ENCODE measurements around the gene SCD. TPM values are rescaled to one million over a fixed set of nuclear protein-coding genes. Genes with fewer than 3 reads are reported as not detected.

Gene SCD
- total RNA-seq, 1 experiment from 2014 or later, result 518 TPM

- no peak overlapping the region for H3K4me2 ChIP-seq
- CTCF ChIA-PET, result no interaction called here
- no TSS peak for BruUV-seq (replicated peaks)
Measured at GRCh38 chr10:100327007-100327717, 19.9 kb upstream of the SCD start.

GRCh38 chr10:100327718-100328009, 19.4 kb upstream of the SCD start:
- CTCF ChIA-PET, result no interaction called here
- POLR2A ChIA-PET (ENCODE audit: unreplicated experiment), result no interaction called here

More at GRCh38 chr10:100327007-100327717, 19.9 kb upstream of the SCD start:
- Histone ChIP-seq H3K79me2 (ENCODE audit: low read depth) (no peaks in the 10 kb centered on the region), H3K36me3 (ENCODE audit: low read depth) (no peaks in the 10 kb centered on the region), H3K27me3 (ENCODE audit: insufficient read depth, low read depth) (peaks cover 88% of the 10 kb centered on the region), H3K9me2 (ENCODE audit: insufficient read depth) (no peaks in the 10 kb centered on the region), H3K4me1 (replicated peaks; ENCODE audit: insufficient read depth) (no peaks in the 10 kb centered on the region), H3K4me3 (no peak overlapping the region), H3K27ac (no peak overlapping the region), H3F3A (ENCODE audit: insufficient read depth, low read depth) (no peaks in the 10 kb centered on the region), H3K9me3 (ENCODE audit: insufficient read depth, low read depth) (no peaks in the 10 kb centered on the region), H2AFZ (no peak overlapping the region), H4K20me1 (ENCODE audit: insufficient read depth) (no peaks in the 10 kb centered on the region)
- POLR2A ChIA-PET (ENCODE audit: unreplicated experiment), result no interaction called here
- TF ChIP-seq, protein P1, sequence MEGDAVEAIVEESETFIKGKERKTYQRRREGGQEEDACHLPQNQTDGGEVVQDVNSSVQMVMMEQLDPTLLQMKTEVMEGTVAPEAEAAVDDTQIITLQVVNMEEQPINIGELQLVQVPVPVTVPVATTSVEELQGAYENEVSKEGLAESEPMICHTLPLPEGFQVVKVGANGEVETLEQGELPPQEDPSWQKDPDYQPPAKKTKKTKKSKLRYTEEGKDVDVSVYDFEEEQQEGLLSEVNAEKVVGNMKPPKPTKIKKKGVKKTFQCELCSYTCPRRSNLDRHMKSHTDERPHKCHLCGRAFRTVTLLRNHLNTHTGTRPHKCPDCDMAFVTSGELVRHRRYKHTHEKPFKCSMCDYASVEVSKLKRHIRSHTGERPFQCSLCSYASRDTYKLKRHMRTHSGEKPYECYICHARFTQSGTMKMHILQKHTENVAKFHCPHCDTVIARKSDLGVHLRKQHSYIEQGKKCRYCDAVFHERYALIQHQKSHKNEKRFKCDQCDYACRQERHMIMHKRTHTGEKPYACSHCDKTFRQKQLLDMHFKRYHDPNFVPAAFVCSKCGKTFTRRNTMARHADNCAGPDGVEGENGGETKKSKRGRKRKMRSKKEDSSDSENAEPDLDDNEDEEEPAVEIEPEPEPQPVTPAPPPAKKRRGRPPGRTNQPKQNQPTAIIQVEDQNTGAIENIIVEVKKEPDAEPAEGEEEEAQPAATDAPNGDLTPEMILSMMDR (conservative IDR thresholded peaks at IDR 0.05), result no peak
- no peak for TF ChIP-seq EZH2 (IDR thresholded peaks at IDR 0.05; ENCODE audit: low read depth)
- DNase-seq, result no peak
- intact Hi-C loops (cut with micrococcal nuclease; ENCODE audit: unreplicated experiment), result no loop called here

DNA sequence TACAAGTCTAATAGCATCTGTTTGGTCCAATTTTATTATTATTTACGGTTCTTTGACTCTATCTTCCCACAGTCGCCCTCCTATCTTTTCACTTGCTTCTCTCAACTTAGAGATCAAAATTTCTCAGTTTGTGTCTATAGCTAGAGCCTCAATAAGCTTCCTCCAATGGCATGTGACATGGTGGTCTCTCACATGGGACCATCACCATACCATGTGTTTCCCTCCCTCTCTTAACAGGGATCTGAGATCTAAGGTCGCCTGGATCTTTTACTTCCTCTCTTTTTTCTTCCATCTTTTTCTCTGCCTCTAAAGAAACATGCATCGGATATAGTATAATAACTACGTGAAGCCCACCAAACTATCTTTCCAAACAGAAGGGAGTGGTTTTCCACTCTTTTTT, 18.8 kb upstream of the SCD start:
- H3K4me1 ChIP-seq (replicated peaks; ENCODE audit: insufficient read depth), result no peaks in the 10 kb centered on the region
- H3K79me2 ChIP-seq (ENCODE audit: low read depth), result no peaks in the 10 kb centered on the region
- no peak overlapping the region for H3K4me3 ChIP-seq
- TF ChIP-seq, protein P1 (conservative IDR thresholded peaks at IDR 0.05), result no peak
- no peak for TF ChIP-seq EZH2 (IDR thresholded peaks at IDR 0.05; ENCODE audit: low read depth)
- ChIA-PET POLR2A (ENCODE audit: unreplicated experiment) (no interaction called here), CTCF (no interaction called here)
- H2AFZ ChIP-seq, result no peak overlapping the region
- H3K36me3 ChIP-seq (ENCODE audit: low read depth), result no peaks in the 10 kb centered on the region
- H3K9me3 ChIP-seq (ENCODE audit: insufficient read depth, low read depth), result no peaks in the 10 kb centered on the region
- H4K20me1 ChIP-seq (ENCODE audit: insufficient read depth), result no peaks in the 10 kb centered on the region
- intact Hi-C loops (cut with micrococcal nuclease; ENCODE audit: unreplicated experiment), result no loop called here
- DNase-seq, result no peak
- no peaks in the 10 kb centered on the region for H3K9me2 ChIP-seq (ENCODE audit: insufficient read depth)
- BruUV-seq (replicated peaks), result no TSS peak
- no peak overlapping the region for H3K4me2 ChIP-seq
- no peaks in the 10 kb centered on the region for H3F3A ChIP-seq (ENCODE audit: insufficient read depth, low read depth)
- H3K27ac ChIP-seq, result no peak overlapping the region
- H3K27me3 ChIP-seq (ENCODE audit: insufficient read depth, low read depth), result peaks cover 88% of the 10 kb centered on the region

More at GRCh38 chr10:100327718-100328009, 19.4 kb upstream of the SCD start:
- Histone ChIP-seq H3F3A (ENCODE audit: insufficient read depth, low read depth) (no peaks in the 10 kb centered on the region), H3K27ac (no peak overlapping the region), H3K4me2 (no peak overlapping the region), H3K4me1 (replicated peaks; ENCODE audit: insufficient read depth) (no peaks in the 10 kb centered on the region), H2AFZ (no peak overlapping the region), H4K20me1 (ENCODE audit: insufficient read depth) (no peaks in the 10 kb centered on the region), H3K27me3 (ENCODE audit: insufficient read depth, low read depth) (peaks cover 89% of the 10 kb centered on the region), H3K79me2 (ENCODE audit: low read depth) (no peaks in the 10 kb centered on the region), H3K9me3 (ENCODE audit: insufficient read depth, low read depth) (no peaks in the 10 kb centered on the region), H3K36me3 (ENCODE audit: low read depth) (no peaks in the 10 kb centered on the region), H3K4me3 (no peak overlapping the region), H3K9me2 (ENCODE audit: insufficient read depth) (no peaks in the 10 kb centered on the region)
- DNase-seq, result no peak
- no TSS peak for BruUV-seq (replicated peaks)
- intact Hi-C loops (cut with micrococcal nuclease; ENCODE audit: unreplicated experiment), result no loop called here
- TF ChIP-seq, protein P1 (conservative IDR thresholded peaks at IDR 0.05), result no peak
- TF ChIP-seq EZH2 (IDR thresholded peaks at IDR 0.05; ENCODE audit: low read depth), result no peak

Measured in PC-9 (cell line).